ENCODE measurements around the gene CFAP45. TPM values are rescaled to one million over a fixed set of nuclear protein-coding genes. Genes with fewer than 3 reads are reported as not detected.

The CFAP45 gene
- total RNA-seq, 1 experiment from 2014 or later, result 0.48 TPM

DNA sequence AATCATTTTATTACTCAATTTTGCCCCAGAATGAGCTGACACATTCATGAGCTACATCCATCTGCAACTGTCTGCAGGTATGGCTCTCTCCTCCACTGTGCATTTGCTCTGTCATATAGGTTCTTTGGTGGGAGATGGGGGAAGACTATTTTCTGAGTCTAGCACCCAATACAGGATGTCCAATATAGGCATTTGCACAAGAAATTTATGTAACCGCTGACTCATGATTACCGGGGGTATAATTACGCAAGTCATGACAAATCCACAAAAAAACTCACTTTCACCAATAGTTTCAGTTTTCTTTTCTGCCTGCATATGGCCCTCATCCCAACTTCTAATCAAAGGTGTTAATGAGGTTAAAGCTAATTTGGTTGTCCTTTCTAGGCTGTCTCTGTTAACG lies 20.0 kb downstream of the CFAP45 start:
- Mint-ChIP-seq H3K4me3 (no peak overlapping the region), H3K27ac (no peak overlapping the region), H3K9me3 (no peaks in the 10 kb centered on the region), H3K4me1 (no peaks in the 10 kb centered on the region), H3K27me3 (ENCODE audit: low read depth) (peaks cover 1% of the 10 kb centered on the region; the same call in 1 of the 2 replicates), H3K36me3 (no peaks in the 10 kb centered on the region)
- no peak for ATAC-seq
- ChIA-PET POLR2A (no interaction called here), CTCF (interaction anchor here (1.1 kb wide), 1 partner anchor 90 kb away, joined by 3 read pairs; no protein-coding TSS in a partner anchor)
- TF ChIP-seq GABPB1 (CRISPR knock-in tag; IDR thresholded peaks at IDR 0.05) (no peak), RELA (CRISPR knock-in tag; IDR thresholded peaks at IDR 0.05; ENCODE audit: borderline replicate concordance) (no peak)
- TF ChIP-seq, protein P1, sequence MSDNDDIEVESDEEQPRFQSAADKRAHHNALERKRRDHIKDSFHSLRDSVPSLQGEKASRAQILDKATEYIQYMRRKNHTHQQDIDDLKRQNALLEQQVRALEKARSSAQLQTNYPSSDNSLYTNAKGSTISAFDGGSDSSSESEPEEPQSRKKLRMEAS (CRISPR knock-in tag; IDR thresholded peaks at IDR 0.05), result no peak
- TF ChIP-seq, protein P2, sequence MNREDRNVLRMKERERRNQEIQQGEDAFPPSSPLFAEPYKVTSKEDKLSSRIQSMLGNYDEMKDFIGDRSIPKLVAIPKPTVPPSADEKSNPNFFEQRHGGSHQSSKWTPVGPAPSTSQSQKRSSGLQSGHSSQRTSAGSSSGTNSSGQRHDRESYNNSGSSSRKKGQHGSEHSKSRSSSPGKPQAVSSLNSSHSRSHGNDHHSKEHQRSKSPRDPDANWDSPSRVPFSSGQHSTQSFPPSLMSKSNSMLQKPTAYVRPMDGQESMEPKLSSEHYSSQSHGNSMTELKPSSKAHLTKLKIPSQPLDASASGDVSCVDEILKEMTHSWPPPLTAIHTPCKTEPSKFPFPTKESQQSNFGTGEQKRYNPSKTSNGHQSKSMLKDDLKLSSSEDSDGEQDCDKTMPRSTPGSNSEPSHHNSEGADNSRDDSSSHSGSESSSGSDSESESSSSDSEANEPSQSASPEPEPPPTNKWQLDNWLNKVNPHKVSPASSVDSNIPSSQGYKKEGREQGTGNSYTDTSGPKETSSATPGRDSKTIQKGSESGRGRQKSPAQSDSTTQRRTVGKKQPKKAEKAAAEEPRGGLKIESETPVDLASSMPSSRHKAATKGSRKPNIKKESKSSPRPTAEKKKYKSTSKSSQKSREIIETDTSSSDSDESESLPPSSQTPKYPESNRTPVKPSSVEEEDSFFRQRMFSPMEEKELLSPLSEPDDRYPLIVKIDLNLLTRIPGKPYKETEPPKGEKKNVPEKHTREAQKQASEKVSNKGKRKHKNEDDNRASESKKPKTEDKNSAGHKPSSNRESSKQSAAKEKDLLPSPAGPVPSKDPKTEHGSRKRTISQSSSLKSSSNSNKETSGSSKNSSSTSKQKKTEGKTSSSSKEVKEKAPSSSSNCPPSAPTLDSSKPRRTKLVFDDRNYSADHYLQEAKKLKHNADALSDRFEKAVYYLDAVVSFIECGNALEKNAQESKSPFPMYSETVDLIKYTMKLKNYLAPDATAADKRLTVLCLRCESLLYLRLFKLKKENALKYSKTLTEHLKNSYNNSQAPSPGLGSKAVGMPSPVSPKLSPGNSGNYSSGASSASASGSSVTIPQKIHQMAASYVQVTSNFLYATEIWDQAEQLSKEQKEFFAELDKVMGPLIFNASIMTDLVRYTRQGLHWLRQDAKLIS (CRISPR knock-in tag; IDR thresholded peaks at IDR 0.05; ENCODE audit: borderline replicate concordance), result no peak
- TF ChIP-seq, protein P3, sequence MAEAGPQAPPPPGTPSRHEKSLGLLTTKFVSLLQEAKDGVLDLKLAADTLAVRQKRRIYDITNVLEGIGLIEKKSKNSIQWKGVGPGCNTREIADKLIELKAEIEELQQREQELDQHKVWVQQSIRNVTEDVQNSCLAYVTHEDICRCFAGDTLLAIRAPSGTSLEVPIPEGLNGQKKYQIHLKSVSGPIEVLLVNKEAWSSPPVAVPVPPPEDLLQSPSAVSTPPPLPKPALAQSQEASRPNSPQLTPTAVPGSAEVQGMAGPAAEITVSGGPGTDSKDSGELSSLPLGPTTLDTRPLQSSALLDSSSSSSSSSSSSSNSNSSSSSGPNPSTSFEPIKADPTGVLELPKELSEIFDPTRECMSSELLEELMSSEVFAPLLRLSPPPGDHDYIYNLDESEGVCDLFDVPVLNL (CRISPR knock-in tag; IDR thresholded peaks at IDR 0.05; ENCODE audit: borderline replicate concordance, low read depth), result no peak
- DNase-seq (ENCODE audit: low spot score), result no peak

DNA sequence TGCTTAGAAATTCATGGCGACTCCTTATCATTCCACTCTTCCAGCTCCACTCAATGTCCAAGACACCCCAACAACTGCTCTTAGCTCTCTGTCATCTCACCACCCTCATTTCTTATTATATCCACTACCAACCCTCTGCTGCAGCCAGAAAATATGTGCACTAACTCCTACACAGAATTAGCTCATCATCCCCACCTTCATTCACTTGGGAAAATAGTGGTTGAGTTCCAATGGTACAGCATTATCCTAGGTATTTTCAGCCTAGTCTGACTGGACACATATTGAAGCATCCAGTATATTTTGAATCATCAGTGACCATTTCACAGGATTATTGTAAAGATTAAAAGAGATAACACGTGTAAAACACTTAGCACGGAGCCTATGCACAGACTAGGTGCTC lies 20.8 kb downstream of the CFAP45 start:
- DNase-seq (ENCODE audit: low spot score), result no peak
- Mint-ChIP-seq H3K4me1 (no peaks in the 10 kb centered on the region), H3K4me3 (no peak overlapping the region), H3K27ac (no peak overlapping the region), H3K36me3 (no peaks in the 10 kb centered on the region), H3K27me3 (ENCODE audit: low read depth) (peaks cover 2% of the 10 kb centered on the region; the same call in 1 of the 2 replicates), H3K9me3 (no peaks in the 10 kb centered on the region)
- no peak for ATAC-seq
- TF ChIP-seq, protein P4, sequence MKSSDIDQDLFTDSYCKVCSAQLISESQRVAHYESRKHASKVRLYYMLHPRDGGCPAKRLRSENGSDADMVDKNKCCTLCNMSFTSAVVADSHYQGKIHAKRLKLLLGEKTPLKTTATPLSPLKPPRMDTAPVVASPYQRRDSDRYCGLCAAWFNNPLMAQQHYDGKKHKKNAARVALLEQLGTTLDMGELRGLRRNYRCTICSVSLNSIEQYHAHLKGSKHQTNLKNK (CRISPR knock-in tag; IDR thresholded peaks at IDR 0.05), result no peak
- no peak for TF ChIP-seq NR3C1 (CRISPR knock-in tag; conservative IDR thresholded peaks at IDR 0.05; ENCODE audit: low read depth)
- TF ChIP-seq, protein P5, sequence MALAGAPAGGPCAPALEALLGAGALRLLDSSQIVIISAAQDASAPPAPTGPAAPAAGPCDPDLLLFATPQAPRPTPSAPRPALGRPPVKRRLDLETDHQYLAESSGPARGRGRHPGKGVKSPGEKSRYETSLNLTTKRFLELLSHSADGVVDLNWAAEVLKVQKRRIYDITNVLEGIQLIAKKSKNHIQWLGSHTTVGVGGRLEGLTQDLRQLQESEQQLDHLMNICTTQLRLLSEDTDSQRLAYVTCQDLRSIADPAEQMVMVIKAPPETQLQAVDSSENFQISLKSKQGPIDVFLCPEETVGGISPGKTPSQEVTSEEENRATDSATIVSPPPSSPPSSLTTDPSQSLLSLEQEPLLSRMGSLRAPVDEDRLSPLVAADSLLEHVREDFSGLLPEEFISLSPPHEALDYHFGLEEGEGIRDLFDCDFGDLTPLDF (CRISPR knock-in tag; IDR thresholded peaks at IDR 0.05), result no peak
- TF ChIP-seq ZNF317 (CRISPR knock-in tag; IDR thresholded peaks at IDR 0.05; ENCODE audit: borderline replicate concordance, low read depth), result no peak
- TF ChIP-seq ZNF219 (CRISPR knock-in tag; IDR thresholded peaks at IDR 0.05; ENCODE audit: borderline replicate concordance), result no peak
- POLR2A ChIA-PET, result no interaction called here
- CTCF ChIA-PET, result interaction anchor here (0.5 to 0.9 kb wide), 4 partner anchors 14 to 666 kb away, joined by 3 to 4 read pairs (median 3); no protein-coding TSS in a partner anchor

DNA sequence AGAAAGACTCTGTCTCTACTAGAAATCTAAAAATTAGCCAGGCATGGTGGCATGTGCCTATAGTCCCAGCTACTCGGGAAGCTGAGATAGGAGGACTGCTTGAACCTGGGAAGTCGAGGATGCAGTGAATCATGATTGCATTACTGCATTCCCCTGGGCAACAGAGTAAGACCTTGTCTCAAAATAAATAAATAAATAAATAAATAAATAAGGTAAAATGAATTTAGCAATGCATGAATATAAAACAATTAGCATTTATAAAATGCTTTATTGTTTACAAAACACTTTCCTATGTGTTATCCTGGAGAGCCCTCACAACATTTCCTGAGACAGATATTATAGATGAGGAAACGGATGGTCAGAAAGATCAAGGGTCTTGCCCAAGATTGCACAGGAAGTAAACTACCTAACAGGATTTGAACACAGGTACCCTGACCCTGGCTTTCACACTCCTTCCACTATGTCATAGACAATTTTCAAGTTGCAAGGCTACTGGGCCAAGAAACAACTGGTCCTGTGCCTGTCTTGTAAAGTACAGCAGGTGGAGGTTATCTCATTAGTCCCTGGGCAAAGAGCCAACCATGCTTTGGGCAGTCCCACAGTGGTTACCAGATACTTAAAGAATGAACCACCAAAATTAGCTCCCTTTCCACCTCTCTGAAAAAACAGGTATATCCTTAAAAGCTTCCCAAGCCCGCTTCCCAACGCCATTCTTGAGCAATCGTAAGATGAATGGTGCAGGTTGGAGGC lies 22.1 kb downstream of the CFAP45 start:
- Mint-ChIP-seq H3K36me3 (no peaks in the 10 kb centered on the region), H3K4me1 (no peaks in the 10 kb centered on the region), H3K4me3 (no peak overlapping the region), H3K9me3 (no peaks in the 10 kb centered on the region), H3K27ac (no peak overlapping the region), H3K27me3 (ENCODE audit: low read depth) (peaks cover 2% of the 10 kb centered on the region; the same call in 1 of the 2 replicates)
- TF ChIP-seq ZNF121 (CRISPR knock-in tag; IDR thresholded peaks at IDR 0.05) (no peak), TEAD1 (CRISPR knock-in tag; IDR thresholded peaks at IDR 0.05) (no peak), JUN (CRISPR knock-in tag; IDR thresholded peaks at IDR 0.05) (no peak), ZNF671 (CRISPR knock-in tag; IDR thresholded peaks at IDR 0.05) (no peak), NFATC4 (CRISPR knock-in tag; IDR thresholded peaks at IDR 0.05) (no peak)
- no peak for ATAC-seq
- no peak for DNase-seq (ENCODE audit: low spot score)
- POLR2A ChIA-PET, result no interaction called here
- CTCF ChIA-PET, result interaction anchor here (0.9 kb wide), 1 partner anchor 129 kb away, joined by 3 read pairs; no protein-coding TSS in a partner anchor
